ENCODE results near the gene DCAKD.

Gene DCAKD

GRCh38 chr17:45030733-45031132, 20.7 kb downstream of the DCAKD start:
- DNase-seq = no peak

DNA sequence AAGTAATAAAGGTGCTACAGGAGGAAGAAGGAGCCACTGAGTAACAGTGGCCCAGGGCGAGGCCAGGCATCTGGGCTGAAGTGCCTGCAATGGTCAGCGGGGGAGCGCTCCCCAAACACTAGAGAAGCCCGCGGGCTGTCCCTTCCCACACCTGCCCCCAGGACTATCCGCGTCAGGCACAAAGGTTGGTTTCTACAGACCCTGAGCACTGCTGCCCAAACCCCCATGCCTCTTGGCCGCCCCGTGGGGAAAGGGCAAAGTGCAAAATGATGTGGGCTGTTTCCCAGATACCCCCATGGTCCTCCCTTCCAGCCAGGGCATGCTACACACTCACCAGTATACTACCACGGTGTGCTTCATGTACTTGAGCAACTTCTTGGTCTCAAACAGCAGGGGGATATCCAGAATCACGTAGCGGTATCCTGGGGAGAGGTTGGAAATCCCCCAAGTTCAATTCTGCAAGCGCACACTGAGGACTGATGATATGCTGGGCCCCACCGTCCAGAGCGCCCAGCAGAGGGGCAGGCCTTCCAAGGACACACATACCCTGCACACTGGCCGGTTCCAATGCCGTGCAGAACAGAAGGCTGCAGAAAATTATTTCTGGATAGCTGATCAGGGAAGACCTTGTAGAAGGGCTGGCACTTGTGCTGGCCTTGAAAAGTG, 21.5 kb downstream of the DCAKD start:
- no peak for DNase-seq

DNA sequence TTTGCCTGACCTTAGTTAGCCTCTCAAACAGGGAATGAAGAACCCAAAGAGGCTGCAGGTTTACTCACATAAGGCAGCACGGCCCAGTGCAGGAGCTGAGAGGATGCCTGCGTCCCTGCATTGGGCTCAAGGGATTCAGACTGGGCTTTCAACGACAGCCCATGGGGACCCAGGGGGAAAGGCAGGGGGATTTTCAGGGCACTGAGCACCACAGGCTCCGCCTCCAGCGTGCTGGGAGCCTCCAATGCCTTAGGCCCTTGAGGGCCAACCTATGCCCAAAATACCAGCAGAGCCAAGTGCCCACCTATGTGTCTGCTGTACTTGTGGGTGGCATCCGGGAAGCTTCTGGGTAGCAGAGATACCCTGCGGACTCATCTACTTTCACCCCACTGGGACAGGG, 22.3 kb downstream of the DCAKD start:
- no peak for DNase-seq

GRCh38 chr17:45022655-45023339, 28.6 kb downstream of the DCAKD start:
- no peak for DNase-seq

DNA sequence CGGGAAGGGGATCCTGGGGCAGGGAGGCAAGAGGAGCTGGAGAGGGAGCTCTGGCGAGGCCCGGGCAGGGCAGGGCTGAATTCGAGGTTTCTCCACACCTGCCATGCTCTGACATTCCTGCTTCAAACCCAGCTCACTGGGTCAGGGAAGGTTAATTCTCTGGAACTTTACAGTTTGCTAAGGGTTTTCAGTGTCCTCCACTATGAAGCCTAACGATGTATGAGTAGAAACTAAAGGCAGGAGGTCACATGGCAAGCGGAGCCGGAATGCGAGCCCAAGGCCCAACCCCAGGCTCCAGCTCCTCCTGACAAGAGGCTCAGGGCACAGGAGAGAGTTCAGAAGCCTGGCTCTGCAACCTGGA, 29.2 kb downstream of the DCAKD start:
- no peak for DNase-seq

GRCh38 chr17:45021607-45022287, 29.7 kb downstream of the DCAKD start:
- peak; percentile 82 for DNase-seq

DNA sequence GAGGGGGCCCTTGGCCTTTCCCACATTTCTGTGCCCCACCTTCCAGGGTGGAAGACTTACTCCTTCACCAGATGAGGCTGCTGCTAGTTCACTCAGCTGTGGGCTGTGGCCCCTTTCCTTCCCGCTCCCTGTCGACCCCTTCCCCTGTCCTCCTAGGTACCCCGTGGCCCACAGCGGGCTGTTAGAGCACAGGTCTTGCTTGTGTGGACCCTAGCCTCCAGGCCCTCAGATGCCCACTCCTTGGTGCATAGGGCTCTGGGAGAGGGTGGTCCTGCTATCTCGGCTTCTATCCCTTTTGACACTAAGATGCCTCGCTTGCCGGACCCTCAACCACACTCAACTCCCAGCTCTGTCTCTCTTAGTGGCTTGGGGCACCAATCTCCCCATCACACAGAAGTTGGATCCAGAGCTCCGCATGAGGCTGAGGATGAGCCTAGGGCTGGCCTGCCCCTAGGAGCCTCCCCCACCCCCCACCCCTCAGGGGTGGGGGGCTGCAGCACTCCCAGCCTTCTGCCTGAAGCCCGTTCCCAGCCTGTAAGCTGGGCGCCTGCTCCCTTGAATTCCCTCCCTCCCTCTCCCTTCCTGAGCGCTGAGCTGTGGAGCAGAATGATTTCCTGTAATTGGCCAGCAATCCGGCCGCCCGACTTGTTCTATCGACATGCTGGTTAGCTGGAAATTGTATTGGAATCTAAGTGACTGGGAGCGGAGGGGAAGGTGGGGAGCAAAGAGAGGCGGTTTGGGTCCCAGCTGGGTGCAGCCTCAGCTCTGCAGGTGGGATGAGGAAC, 30.9 kb downstream of the DCAKD start:
- no peak for DNase-seq

GRCh38 chr17:45018848-45019711, 32.4 kb downstream of the DCAKD start:
- peak; percentile 53 for DNase-seq

DNA sequence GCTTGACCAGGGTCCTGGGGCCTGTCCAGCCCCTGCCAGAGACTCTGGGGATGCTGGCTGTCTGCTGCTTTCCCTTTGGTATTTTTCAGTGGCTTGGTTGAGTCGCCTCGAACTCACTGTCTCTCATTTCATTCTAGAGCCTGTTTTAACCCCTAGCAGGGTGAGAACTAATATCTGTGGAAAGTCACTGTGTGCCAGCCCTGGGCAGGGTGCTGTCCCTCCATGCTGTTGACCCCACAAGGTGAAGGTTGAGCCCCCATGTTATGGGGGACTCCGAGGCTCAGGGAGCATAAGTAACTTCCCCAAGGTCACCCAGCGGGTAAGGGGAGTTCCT, 33.0 kb downstream of the DCAKD start:
- DNase-seq = no peak

DNA sequence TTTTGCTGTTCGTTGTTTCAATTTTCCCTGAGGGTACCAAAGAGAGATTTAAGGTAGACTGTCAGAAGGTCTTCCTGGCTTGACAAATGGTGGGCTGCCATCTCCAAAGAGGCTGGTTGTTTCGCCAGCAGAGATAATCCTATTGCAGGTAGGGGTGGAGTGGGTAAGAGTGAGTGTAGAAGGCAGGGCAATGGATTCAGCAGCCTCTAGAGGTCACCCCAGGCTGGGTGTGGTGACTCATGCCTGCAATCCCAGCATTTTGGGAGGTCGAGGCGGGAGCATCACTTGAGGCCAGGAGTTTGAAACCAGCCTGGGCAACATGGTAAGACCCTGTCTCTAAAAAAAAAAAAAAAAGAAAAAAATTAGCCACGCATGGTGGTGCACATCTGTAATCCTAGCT, 34.6 kb downstream of the DCAKD start:
- no peak for DNase-seq

DNA sequence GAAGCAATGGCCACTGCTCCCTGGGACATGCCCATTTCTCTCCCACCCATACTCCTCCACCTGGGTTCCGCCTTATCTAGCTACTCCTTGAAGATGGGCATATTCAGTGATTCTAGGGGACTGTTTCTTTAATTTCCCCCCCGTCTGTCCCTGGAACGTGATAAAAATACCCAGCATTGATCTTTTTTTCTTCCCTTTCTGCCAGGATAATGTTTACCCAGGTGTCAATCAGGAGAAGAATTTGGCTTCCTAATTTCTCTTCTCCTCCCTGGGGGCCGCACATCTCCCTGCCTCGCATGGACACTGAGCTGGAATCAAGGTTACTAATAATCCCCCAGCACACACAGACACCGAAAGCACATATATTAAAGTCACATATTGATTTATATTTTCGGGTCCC, 35.2 kb downstream of the DCAKD start:
- no peak for DNase-seq

DNA sequence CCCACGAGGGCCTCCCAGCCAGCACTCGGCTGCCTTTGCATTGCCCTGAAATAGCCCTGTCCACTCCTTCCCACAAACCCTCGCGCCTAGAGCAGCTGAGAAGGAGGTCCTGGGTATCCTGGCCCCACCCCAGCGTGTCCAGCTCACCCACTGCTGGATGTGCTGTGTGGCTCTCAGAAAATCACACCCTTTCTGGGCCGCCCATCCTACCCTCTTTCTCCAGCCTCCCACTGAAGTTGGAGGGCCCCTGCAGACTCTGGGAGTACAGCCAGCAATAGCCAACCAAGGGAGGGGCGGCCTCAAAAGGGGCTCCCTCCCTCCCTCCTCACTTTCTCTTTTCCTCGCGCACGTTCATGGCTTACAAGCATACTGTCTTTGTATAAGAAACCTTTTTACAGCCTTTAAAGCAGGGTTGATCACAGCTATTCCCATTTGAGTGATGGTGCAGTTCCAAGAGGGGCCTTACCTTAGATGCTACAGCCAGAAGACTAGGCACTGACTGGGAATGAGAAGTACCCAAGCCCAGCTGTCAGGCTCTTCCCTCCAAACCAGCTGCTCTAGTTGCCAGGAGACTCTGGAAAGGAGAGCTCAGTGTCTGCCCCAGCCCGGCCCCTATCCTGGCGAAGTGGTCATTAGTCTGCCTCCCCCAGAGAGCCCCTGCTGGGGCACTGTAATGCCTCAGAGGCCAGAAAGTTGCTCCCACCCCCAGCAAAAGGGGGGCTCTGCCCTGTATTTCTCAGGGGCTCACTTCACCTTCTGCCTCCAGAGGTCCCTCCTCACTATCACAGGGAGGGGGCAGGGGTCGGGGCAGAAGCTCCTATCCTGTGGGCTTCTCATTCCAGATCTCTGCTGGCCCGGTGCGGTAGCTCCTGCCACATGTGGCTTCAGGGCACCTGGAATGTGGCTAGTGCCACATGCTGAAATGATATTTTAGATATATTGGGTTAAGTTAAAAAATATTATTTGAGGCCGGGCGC, 38.1 kb downstream of the DCAKD start:
- DNase-seq = no peak

- DNase-seq = no peak
These were observed 39.7 kb downstream of the DCAKD start for GRCh38 chr17:45011767-45012166.

DNA sequence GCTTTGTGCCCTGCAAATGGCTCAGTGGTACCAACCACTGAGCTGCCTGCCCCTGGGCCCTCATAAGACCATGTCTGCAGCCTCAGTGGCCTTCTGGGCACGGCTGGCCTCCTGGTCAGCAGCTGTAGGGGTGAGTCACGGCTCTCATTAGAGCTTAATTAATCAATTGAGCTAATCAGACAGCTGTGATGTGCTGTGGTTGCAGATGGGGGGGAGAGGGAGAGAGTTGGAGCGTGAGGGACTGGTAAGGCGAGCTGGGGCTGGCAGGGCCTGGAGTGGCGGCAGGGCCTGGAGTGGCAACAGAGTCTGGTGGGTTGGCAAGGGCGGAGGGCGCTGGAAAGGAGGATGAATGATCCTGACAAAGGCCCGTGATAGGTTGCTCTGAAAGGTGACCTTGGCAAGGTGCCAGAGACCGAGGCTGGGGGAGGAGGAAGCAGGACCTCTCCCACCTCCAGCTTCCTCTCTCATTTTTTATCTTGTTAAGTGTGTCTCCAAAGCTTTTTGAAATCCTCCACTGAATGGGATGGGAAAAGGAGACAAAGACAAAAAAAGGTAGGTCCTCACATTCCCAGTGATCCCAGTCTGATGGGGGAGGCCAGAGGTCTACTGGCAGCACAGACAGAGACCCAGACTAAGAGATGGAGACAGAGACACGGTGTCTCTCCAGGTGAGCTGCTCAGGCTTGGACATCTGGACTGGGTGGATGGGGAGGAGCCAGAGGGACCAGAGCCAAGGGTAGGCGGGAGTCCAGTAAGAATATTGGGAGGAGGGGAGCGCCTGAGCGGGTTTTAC, 41.6 kb downstream of the DCAKD start:
- DNase-seq = no peak

GRCh38 chr17:45008216-45008615, 43.2 kb downstream of the DCAKD start:
- DNase-seq = no peak

- DNase-seq = no peak
These were observed 44.4 kb downstream of the DCAKD start for GRCh38 chr17:45006927-45007461.

GRCh38 chr17:45005700-45006099, 45.7 kb downstream of the DCAKD start:
- no peak for DNase-seq

DNA sequence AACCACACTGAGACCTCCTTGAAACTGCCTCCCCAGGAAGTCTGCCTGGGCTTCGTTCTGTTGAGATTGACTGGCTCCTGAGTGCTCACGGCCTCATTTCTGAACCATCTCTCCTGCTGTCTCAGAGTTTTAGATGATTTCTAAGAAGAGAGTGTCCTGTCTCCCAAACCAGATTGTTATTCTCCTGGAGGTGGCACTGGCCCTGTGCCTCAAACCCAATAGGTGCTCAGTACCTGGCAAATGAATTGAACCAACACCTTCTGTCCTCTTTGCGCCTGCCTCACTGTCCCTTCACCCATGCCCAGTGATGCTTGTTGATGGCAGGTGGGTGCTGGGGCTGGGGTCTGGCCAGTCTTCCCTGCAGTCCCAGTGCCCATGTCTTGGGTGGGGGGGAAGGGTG, 47.0 kb downstream of the DCAKD start:
- DNase-seq = no peak

GRCh38 chr17:45003877-45004276, 47.6 kb downstream of the DCAKD start:
- DNase-seq = no peak

DNA sequence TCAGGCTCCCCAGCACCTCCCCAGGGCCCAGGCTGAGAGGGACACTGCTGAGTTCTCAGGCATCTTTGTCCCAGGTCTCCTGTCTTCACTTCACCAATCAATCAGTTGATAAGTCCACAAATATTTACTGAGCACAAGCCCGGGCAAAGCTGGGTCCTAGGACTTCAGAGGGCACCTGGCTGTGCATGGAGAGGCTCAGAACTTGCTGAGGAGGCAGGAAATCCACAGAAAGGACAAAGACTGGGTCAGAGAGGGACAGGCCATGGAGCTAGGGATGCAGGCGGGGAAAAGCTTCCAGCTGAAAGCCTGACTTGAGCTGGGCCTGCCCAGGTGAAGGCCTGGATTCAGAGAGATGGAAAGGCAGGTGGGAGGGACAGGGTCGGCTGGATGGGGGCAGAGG, 50.1 kb downstream of the DCAKD start:
- no peak for DNase-seq

Data from stimulated activated CD8-positive, alpha-beta memory T cell treated with anti-CD3 and anti-CD28 coated beads, Interleukin-4, amount 100 ng/mL, for 48 hours (primary cell).